WTC11 (cell line): ENCODE data around the gene B2M. TPM values are rescaled to one million over a fixed set of nuclear protein-coding genes. Genes with fewer than 3 reads are reported as not detected.
"Not testable (repeated sequence)": the region's sequence is repeated elsewhere in the genome, so short reads cannot be mapped to it uniquely, and the experiment has no call there.

Source experiments
- ATAC-seq: fragments of 200-7000 bp; cut with Tn5 transposase; 2 replicates; pipeline ENCODE4 v1.10.0; 2021; ENCODE audit warnings: mild to moderate bottlenecking, moderate library complexity
- CTCF ChIA-PET: fragments of 300-600 bp; sonication (Branson Sonifier 250); formaldehyde crosslinking; loops from one replicate; lab custom pipeline; 2021; ENCODE audit warnings: antibody characterized with exemption; lab: Charles Lee
- POLR2A ChIA-PET: fragments of 350-600 bp; sonication (Branson Sonifier 250); formaldehyde crosslinking; loops from one replicate; lab custom pipeline; 2021; ENCODE audit warnings: antibody characterized with exemption; lab: Charles Lee
- DNase-seq: peaks from one replicate; pipeline ENCODE4 v3.0.0; 2021; ENCODE audit warnings: low spot score
- H3K27ac Mint-ChIP-seq: 2 replicates; pipeline ENCODE4 v1.8.0; 2021; ENCODE audit warnings: mixed read lengths
- H3K27me3 Mint-ChIP-seq: 2 replicates; pipeline ENCODE4 v1.8.0; 2021; ENCODE audit warnings: low read depth, mild to moderate bottlenecking, moderate library complexity, mixed read lengths
- H3K36me3 Mint-ChIP-seq: 2 replicates; pipeline ENCODE4 v1.8.0; 2021; ENCODE audit warnings: mixed read lengths
- H3K4me1 Mint-ChIP-seq: 2 replicates; pipeline ENCODE4 v1.8.0; 2022; ENCODE audit warnings: mixed read lengths
- H3K4me3 Mint-ChIP-seq: 2 replicates; pipeline ENCODE4 v1.8.0; 2021; ENCODE audit warnings: mild to moderate bottlenecking, moderate library complexity, mixed read lengths
- H3K9me3 Mint-ChIP-seq: 2 replicates; pipeline ENCODE4 v1.8.0; 2021; ENCODE audit warnings: mixed read lengths
- CREB1 ChIP-seq: sonication (generic); formaldehyde crosslinking; IDR thresholded peaks from 2 replicates; pipeline ENCODE4 v1.8.0; 2023; ENCODE audit warnings: mild to moderate bottlenecking, missing genetic modification reagents
- CREM ChIP-seq: sonication (generic); formaldehyde crosslinking; IDR thresholded peaks from 2 replicates; pipeline ENCODE4 v1.8.1; 2022; ENCODE audit warnings: mild to moderate bottlenecking, missing genetic modification reagents, moderate library complexity
- EMX1 ChIP-seq: fragments of 250-450 bp; sonication (Bioruptor Pico); IDR thresholded peaks from 2 replicates; pipeline ENCODE4 v1.8.0; 2021; ENCODE audit warnings: mild to moderate bottlenecking
- MXD4 ChIP-seq: fragments of 250-450 bp; sonication (Bioruptor Pico); IDR thresholded peaks from 2 replicates; pipeline ENCODE4 v1.8.0; 2021; ENCODE audit warnings: mild to moderate bottlenecking, moderate library complexity, borderline replicate concordance
- NFYB ChIP-seq: sonication (generic); formaldehyde crosslinking; conservative IDR thresholded peaks from 2 replicates; pipeline ENCODE4 v1.8.0; 2022; ENCODE audit warnings: low read depth, missing genetic modification reagents
- OVOL2 ChIP-seq: fragments of 250-450 bp; sonication (Bioruptor Pico); IDR thresholded peaks from 2 replicates; pipeline ENCODE4 v1.9.0; 2021; ENCODE audit warnings: mild to moderate bottlenecking, borderline replicate concordance
- ZNF219 ChIP-seq: sonication (generic); formaldehyde crosslinking; IDR thresholded peaks from 2 replicates; pipeline ENCODE4 v1.8.0; 2023; ENCODE audit warnings: missing genetic modification reagents, mild to moderate bottlenecking, borderline replicate concordance
- ZNF232 ChIP-seq: sonication (generic); formaldehyde crosslinking; IDR thresholded peaks from 2 replicates; pipeline ENCODE4 v1.8.0; 2022; ENCODE audit warnings: mild to moderate bottlenecking, missing genetic modification reagents
- total RNA-seq: library from RNA; stranded (reverse); gene quantifications from 3 replicates; pipeline ENCODE4 v1.2.3, GENCODE V29; 2021
- TF ChIP-seq, protein P1 (sequence below): fragments of 250-450 bp; sonication (Bioruptor Pico); IDR thresholded peaks from 2 replicates; pipeline ENCODE4 v1.9.0; 2021; ENCODE audit warnings: mild to moderate bottlenecking
- TF ChIP-seq, protein P2 (sequence below): sonication (generic); formaldehyde crosslinking; IDR thresholded peaks from 2 replicates; pipeline ENCODE4 v1.8.1; 2022; ENCODE audit warnings: missing genetic modification reagents, borderline replicate concordance
- TF ChIP-seq, protein P3 (sequence below): sonication (generic); formaldehyde crosslinking; IDR thresholded peaks from 2 replicates; pipeline ENCODE4 v1.8.1; 2023; ENCODE audit warnings: mild to moderate bottlenecking, moderate library complexity, missing genetic modification reagents
- TF ChIP-seq, protein P4 (sequence below): fragments of 250-450 bp; sonication (Bioruptor Pico); IDR thresholded peaks from 2 replicates; pipeline ENCODE4 v1.9.0; 2021; ENCODE audit warnings: moderate library complexity, mild to moderate bottlenecking, inconsistent platforms, borderline replicate concordance
- TF ChIP-seq, protein P5 (sequence below): fragments of 250-450 bp; sonication (Bioruptor Pico); IDR thresholded peaks from 2 replicates; pipeline ENCODE4 v1.8.0; 2021; ENCODE audit warnings: mild to moderate bottlenecking
- TF ChIP-seq, protein P6 (sequence below): sonication (generic); formaldehyde crosslinking; conservative IDR thresholded peaks from 2 replicates; pipeline ENCODE4 v1.8.1; 2023; ENCODE audit warnings: mild to moderate bottlenecking, low read depth, missing genetic modification reagents, moderate library complexity
- TF ChIP-seq, protein P7 (sequence below): fragments of 250-450 bp; sonication (Bioruptor Pico); IDR thresholded peaks from 2 replicates; pipeline ENCODE4 v1.9.0; 2021; ENCODE audit warnings: mild to moderate bottlenecking
- TF ChIP-seq, protein P8 (sequence below): sonication (generic); formaldehyde crosslinking; conservative IDR thresholded peaks from 2 replicates; pipeline ENCODE4 v1.8.1; 2022; ENCODE audit warnings: mild to moderate bottlenecking, missing genetic modification reagents
- TF ChIP-seq, protein P9 (sequence below): sonication (generic); formaldehyde crosslinking; IDR thresholded peaks from 2 replicates; pipeline ENCODE4 v1.8.1; 2022; ENCODE audit warnings: mild to moderate bottlenecking, missing genetic modification reagents, moderate library complexity, borderline replicate concordance

Gene B2M
- total RNA-seq, 1 experiment from 2014 or later, result 88.2 TPM

DNA sequence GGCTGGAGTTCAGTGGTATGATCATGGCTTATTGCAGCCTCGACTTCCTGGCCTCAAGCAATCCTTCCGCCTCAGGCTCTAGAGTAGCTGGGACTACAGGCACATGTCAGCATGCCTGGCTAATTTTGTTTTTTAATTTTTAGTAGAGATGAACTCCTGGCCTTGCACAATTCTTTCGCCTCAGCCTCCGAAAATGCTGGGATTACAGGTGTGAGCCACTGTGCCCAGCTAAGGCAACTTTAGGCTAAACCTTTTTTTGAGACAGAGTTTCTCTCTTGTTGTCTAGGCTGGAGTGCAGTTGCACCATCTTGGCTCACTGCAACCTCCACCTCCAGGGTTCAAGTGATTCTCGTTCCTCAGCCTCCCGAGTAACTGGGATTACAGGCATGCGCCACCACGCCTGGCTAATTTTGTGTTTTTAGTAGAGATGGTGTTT lies 8.7 kb downstream of the B2M start:
- H3K27me3 Mint-ChIP-seq, POLR2A ChIA-PET, H3K4me1 Mint-ChIP-seq, ATAC-seq, DNase-seq, CTCF ChIA-PET, H3K4me3 Mint-ChIP-seq, H3K27ac Mint-ChIP-seq, H3K9me3 Mint-ChIP-seq: not testable (repeated sequence)
- H3K36me3 Mint-ChIP-seq, result peaks cover 21% of the 10 kb centered on the region

DNA sequence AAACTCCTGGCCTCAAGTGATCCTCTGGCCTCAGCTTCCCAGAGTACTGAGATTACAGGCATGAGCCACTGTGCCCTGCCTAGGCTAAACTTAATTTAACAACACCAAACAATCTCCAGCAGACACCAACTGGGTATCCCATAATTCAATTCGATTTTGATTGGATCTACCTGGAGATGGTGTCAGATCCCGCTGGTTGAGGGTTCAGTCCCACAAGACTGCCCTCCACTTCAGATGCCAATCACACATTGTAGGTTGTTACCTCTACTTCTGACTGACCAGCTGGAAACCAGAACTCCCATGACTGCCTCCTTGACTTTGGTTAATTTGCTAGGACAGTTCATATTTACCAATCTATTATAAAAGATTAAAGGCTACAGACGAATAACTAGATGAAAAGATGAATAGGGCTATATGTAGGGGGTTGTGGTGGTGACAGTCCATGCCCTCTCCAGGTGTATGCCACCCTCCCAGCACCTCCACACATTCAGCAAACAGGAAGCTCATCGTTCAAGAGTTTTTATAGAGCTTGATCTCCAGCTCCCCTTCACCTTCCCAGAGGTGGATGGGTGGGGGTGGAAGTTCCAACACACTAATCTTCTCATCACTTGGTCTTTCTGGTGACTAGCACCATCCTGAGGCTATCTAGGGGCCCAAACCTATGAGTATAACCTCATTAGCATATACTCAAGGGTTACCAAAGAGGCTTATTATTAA lies 9.3 kb downstream of the B2M start:
- no peak for DNase-seq
- Mint-ChIP-seq H3K36me3 (peaks cover 17% of the 10 kb centered on the region), H3K27ac (no peak overlapping the region), H3K4me3 (no peak overlapping the region), H3K27me3 (no peaks in the 10 kb centered on the region), H3K4me1 (peaks cover 14% of the 10 kb centered on the region), H3K9me3 (no peaks in the 10 kb centered on the region)
- TF ChIP-seq EMX1 (CRISPR knock-in tag), result no peak
- TF ChIP-seq, protein P1, sequence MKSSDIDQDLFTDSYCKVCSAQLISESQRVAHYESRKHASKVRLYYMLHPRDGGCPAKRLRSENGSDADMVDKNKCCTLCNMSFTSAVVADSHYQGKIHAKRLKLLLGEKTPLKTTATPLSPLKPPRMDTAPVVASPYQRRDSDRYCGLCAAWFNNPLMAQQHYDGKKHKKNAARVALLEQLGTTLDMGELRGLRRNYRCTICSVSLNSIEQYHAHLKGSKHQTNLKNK (CRISPR knock-in tag), result no peak
- no peak for TF ChIP-seq OVOL2 (CRISPR knock-in tag)
- TF ChIP-seq ZNF219 (CRISPR knock-in tag), result no peak
- TF ChIP-seq NFYB (CRISPR knock-in tag), result no peak
- TF ChIP-seq, protein P2, sequence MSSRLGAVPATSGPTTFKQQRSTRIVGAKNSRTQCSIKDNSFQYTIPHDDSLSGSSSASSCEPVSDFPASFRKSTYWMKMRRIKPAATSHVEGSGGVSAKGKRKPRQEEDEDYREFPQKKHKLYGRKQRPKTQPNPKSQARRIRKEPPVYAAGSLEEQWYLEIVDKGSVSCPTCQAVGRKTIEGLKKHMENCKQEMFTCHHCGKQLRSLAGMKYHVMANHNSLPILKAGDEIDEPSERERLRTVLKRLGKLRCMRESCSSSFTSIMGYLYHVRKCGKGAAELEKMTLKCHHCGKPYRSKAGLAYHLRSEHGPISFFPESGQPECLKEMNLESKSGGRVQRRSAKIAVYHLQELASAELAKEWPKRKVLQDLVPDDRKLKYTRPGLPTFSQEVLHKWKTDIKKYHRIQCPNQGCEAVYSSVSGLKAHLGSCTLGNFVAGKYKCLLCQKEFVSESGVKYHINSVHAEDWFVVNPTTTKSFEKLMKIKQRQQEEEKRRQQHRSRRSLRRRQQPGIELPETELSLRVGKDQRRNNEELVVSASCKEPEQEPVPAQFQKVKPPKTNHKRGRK, result no peak
- TF ChIP-seq, protein P3, sequence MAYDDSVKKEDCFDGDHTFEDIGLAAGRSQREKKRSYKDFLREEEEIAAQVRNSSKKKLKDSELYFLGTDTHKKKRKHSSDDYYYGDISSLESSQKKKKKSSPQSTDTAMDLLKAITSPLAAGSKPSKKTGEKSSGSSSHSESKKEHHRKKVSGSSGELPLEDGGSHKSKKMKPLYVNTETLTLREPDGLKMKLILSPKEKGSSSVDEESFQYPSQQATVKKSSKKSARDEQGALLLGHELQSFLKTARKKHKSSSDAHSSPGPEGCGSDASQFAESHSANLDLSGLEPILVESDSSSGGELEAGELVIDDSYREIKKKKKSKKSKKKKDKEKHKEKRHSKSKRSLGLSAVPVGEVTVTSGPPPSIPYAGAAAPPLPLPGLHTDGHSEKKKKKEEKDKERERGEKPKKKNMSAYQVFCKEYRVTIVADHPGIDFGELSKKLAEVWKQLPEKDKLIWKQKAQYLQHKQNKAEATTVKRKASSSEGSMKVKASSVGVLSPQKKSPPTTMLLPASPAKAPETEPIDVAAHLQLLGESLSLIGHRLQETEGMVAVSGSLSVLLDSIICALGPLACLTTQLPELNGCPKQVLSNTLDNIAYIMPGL (CRISPR knock-in tag), result no peak
- no peak for TF ChIP-seq MXD4
- TF ChIP-seq, protein P4, sequence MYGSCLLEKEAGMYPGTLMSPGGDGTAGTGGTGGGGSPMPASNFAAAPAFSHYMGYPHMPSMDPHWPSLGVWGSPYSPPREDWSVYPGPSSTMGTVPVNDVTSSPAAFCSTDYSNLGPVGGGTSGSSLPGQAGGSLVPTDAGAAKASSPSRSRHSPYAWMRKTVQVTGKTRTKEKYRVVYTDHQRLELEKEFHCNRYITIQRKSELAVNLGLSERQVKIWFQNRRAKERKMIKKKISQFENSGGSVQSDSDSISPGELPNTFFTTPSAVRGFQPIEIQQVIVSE (CRISPR knock-in tag), result no peak
- no peak for TF ChIP-seq CREM (CRISPR knock-in tag)
- TF ChIP-seq, protein P5, sequence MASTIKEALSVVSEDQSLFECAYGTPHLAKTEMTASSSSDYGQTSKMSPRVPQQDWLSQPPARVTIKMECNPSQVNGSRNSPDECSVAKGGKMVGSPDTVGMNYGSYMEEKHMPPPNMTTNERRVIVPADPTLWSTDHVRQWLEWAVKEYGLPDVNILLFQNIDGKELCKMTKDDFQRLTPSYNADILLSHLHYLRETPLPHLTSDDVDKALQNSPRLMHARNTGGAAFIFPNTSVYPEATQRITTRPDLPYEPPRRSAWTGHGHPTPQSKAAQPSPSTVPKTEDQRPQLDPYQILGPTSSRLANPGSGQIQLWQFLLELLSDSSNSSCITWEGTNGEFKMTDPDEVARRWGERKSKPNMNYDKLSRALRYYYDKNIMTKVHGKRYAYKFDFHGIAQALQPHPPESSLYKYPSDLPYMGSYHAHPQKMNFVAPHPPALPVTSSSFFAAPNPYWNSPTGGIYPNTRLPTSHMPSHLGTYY (CRISPR knock-in tag), result no peak
- ChIA-PET CTCF (interaction anchor here (1.0 to 1.8 kb wide), 2 partner anchors 18 to 58 kb away, joined by 3 to 4 read pairs; partner anchors contain the start of gene SPG11), POLR2A (interaction anchor here (0.5 kb wide), 1 partner anchor 111 kb away, joined by 5 read pairs; no protein-coding TSS in a partner anchor)
- ATAC-seq, result no peak

DNA sequence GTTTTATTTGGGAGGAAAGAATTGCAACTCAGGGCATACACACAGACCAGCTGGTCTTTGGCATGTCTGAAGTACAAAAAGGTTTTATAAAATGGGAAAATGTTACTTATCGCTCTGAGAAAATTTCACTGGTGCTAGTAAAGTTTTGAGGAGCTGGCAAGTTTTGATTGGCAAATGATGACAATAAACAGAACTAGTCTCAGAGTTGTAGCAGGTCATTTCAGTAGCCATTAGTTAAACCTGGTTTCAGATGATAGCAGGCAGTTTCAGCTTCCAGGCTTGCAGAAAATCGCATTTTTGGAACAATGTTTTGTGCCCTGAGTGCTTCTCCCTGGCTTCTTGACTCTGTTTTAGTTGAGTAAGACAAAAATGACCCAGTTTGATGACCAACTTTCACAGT lies 10.7 kb downstream of the B2M start:
- ChIA-PET CTCF (interaction anchor here (1.2 to 1.8 kb wide), 4 partner anchors 11 to 58 kb away, joined by 3 to 6 read pairs (median 4); partner anchors contain the start of genes B2M, PATL2, SPG11 and TRIM69), POLR2A (no interaction called here)
- H3K36me3 Mint-ChIP-seq, result peaks cover 6% of the 10 kb centered on the region
- no peak for DNase-seq
- no peaks in the 10 kb centered on the region for H3K27me3 Mint-ChIP-seq
- H3K9me3 Mint-ChIP-seq, result no peaks in the 10 kb centered on the region
- no peak overlapping the region for H3K27ac Mint-ChIP-seq
- peaks cover 24% of the 10 kb centered on the region for H3K4me1 Mint-ChIP-seq
- H3K4me3 Mint-ChIP-seq, result no peak overlapping the region
- ATAC-seq, result no peak
- TF ChIP-seq, protein P6, sequence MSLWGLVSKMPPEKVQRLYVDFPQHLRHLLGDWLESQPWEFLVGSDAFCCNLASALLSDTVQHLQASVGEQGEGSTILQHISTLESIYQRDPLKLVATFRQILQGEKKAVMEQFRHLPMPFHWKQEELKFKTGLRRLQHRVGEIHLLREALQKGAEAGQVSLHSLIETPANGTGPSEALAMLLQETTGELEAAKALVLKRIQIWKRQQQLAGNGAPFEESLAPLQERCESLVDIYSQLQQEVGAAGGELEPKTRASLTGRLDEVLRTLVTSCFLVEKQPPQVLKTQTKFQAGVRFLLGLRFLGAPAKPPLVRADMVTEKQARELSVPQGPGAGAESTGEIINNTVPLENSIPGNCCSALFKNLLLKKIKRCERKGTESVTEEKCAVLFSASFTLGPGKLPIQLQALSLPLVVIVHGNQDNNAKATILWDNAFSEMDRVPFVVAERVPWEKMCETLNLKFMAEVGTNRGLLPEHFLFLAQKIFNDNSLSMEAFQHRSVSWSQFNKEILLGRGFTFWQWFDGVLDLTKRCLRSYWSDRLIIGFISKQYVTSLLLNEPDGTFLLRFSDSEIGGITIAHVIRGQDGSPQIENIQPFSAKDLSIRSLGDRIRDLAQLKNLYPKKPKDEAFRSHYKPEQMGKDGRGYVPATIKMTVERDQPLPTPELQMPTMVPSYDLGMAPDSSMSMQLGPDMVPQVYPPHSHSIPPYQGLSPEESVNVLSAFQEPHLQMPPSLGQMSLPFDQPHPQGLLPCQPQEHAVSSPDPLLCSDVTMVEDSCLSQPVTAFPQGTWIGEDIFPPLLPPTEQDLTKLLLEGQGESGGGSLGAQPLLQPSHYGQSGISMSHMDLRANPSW (CRISPR knock-in tag), result no peak
- TF ChIP-seq, protein P7, sequence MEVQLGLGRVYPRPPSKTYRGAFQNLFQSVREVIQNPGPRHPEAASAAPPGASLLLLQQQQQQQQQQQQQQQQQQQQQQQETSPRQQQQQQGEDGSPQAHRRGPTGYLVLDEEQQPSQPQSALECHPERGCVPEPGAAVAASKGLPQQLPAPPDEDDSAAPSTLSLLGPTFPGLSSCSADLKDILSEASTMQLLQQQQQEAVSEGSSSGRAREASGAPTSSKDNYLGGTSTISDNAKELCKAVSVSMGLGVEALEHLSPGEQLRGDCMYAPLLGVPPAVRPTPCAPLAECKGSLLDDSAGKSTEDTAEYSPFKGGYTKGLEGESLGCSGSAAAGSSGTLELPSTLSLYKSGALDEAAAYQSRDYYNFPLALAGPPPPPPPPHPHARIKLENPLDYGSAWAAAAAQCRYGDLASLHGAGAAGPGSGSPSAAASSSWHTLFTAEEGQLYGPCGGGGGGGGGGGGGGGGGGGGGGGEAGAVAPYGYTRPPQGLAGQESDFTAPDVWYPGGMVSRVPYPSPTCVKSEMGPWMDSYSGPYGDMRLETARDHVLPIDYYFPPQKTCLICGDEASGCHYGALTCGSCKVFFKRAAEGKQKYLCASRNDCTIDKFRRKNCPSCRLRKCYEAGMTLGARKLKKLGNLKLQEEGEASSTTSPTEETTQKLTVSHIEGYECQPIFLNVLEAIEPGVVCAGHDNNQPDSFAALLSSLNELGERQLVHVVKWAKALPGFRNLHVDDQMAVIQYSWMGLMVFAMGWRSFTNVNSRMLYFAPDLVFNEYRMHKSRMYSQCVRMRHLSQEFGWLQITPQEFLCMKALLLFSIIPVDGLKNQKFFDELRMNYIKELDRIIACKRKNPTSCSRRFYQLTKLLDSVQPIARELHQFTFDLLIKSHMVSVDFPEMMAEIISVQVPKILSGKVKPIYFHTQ (CRISPR knock-in tag), result no peak
- TF ChIP-seq CREB1 (no peak), ZNF232 (CRISPR knock-in tag) (no peak)
- TF ChIP-seq, protein P8, sequence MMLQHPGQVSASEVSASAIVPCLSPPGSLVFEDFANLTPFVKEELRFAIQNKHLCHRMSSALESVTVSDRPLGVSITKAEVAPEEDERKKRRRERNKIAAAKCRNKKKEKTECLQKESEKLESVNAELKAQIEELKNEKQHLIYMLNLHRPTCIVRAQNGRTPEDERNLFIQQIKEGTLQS (CRISPR knock-in tag), result no peak
- TF ChIP-seq, protein P9, sequence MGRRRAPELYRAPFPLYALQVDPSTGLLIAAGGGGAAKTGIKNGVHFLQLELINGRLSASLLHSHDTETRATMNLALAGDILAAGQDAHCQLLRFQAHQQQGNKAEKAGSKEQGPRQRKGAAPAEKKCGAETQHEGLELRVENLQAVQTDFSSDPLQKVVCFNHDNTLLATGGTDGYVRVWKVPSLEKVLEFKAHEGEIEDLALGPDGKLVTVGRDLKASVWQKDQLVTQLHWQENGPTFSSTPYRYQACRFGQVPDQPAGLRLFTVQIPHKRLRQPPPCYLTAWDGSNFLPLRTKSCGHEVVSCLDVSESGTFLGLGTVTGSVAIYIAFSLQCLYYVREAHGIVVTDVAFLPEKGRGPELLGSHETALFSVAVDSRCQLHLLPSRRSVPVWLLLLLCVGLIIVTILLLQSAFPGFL (CRISPR knock-in tag), result no peak
